HG03571 (cell line): ENCODE results near the gene TTC34.
"Not testable (repeated sequence)": the region's sequence is repeated elsewhere in the genome, so short reads cannot be mapped to it uniquely, and the experiment has no call there.

Source experiments
- ATAC-seq: cut with Tn5 transposase; IDR thresholded peaks from one replicate; pipeline ENCODE4 v1.9.1; 2021; ENCODE audit not compliant: unreplicated experiment

Gene TTC34

GRCh38 chr1:2630498-2631135 is 170.9 kb downstream of the TTC34 start:
- no peak for ATAC-seq

- no peak for ATAC-seq
Measured at GRCh38 chr1:2629627-2630497, 171.6 kb downstream of the TTC34 start.

GRCh38 chr1:2628933-2629626 is 172.4 kb downstream of the TTC34 start:
- ATAC-seq, result no peak

- no peak for ATAC-seq
Measured at GRCh38 chr1:2628191-2628932, 173.1 kb downstream of the TTC34 start.

- ATAC-seq, result no peak
Measured at GRCh38 chr1:2627746-2628145, 173.7 kb downstream of the TTC34 start.

GRCh38 chr1:2625748-2626147 is 175.7 kb downstream of the TTC34 start:
- not testable (repeated sequence) for ATAC-seq

GRCh38 chr1:2625311-2625710 is 176.2 kb downstream of the TTC34 start:
- ATAC-seq, result no peak

- no peak for ATAC-seq
Measured at GRCh38 chr1:2624735-2625300, 176.7 kb downstream of the TTC34 start.

- no peak for ATAC-seq
Measured at GRCh38 chr1:2623571-2624337, 177.7 kb downstream of the TTC34 start.

GRCh38 chr1:2617971-2618470 is 183.5 kb downstream of the TTC34 start:
- ATAC-seq, result no peak

GRCh38 chr1:2614145-2614544 is 187.3 kb downstream of the TTC34 start:
- no peak for ATAC-seq

- ATAC-seq, result no peak
Measured at GRCh38 chr1:2612591-2613365, 188.7 kb downstream of the TTC34 start.

GRCh38 chr1:2611621-2612437 is 189.7 kb downstream of the TTC34 start:
- no peak for ATAC-seq

GRCh38 chr1:2611031-2611501 is 190.4 kb downstream of the TTC34 start:
- ATAC-seq, result no peak

- no peak for ATAC-seq
Measured at GRCh38 chr1:2610036-2610959, 191.2 kb downstream of the TTC34 start.

GRCh38 chr1:2609319-2610035 is 192.0 kb downstream of the TTC34 start:
- ATAC-seq, result no peak
